Endothelial cell of umbilical vein (primary cell): ENCODE results near the gene EPO.

ENCODE experiments used
- POLR2AphosphoS5 ChIP-seq: IDR thresholded peaks from 2 replicates; pipeline ENCODE4 v1.6.1; 2012; ENCODE audit warnings: low read depth, mild to moderate bottlenecking, control low read depth, low read length, moderate library complexity; ENCODE audit not compliant: insufficient read depth
- TF ChIP-seq, protein P1 (sequence below), 2 donors: IDR thresholded peaks; 1 replicate in 1 of 2; 2 replicates in 1 of 2; pipeline ENCODE4 v1.5.1; 2011; ENCODE audit warnings: low read length in 2 of 2, mild to moderate bottlenecking in 2 of 2, moderate library complexity in 2 of 2, control low read depth in 1 of 2, inconsistent platforms in 1 of 2, low read depth in 1 of 2; ENCODE audit not compliant: insufficient read depth in 1 of 2; ENCODE audit errors: extremely low read depth in 1 of 2

DNA sequence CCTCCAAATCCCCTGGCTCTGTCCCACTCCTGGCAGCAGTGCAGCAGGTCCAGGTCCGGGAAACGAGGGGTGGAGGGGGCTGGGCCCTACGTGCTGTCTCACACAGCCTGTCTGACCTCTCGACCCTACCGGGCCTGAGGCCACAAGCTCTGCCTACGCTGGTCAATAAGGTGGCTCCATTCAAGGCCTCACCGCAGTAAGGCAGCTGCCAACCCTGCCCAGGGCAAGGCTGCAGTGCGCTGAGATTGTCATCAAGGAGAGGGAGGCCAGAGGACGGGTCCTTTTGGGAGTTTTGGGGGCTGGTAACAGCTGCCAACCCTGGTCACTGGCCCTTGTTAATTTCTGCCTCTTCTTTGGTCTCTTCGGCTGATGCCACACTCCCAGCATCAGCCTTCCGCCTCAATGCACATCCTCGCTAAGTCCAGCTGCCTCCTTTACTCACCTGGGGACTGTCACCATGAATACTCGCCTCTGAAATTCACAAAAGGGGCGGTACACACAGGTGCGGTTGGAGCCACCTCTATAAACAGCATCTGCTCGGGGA lies 3.5 kb downstream of the EPO start:
- no peak for TF ChIP-seq POLR2AphosphoS5
- TF ChIP-seq, protein P1, sequence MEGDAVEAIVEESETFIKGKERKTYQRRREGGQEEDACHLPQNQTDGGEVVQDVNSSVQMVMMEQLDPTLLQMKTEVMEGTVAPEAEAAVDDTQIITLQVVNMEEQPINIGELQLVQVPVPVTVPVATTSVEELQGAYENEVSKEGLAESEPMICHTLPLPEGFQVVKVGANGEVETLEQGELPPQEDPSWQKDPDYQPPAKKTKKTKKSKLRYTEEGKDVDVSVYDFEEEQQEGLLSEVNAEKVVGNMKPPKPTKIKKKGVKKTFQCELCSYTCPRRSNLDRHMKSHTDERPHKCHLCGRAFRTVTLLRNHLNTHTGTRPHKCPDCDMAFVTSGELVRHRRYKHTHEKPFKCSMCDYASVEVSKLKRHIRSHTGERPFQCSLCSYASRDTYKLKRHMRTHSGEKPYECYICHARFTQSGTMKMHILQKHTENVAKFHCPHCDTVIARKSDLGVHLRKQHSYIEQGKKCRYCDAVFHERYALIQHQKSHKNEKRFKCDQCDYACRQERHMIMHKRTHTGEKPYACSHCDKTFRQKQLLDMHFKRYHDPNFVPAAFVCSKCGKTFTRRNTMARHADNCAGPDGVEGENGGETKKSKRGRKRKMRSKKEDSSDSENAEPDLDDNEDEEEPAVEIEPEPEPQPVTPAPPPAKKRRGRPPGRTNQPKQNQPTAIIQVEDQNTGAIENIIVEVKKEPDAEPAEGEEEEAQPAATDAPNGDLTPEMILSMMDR (IDR thresholded peaks at IDR 0.05; ENCODE audit: extremely low read depth in 1 of 2, insufficient read depth in 1 of 2, low read depth in 1 of 2, low read length in 2 of 2): no peak
